NCI-H226 (cell line): ENCODE results near the gene COA8.
A peak's percentile ranks its signal among the peaks of the same experiment; 100 is the strongest.

Experiments used
- DNase-seq: peaks from one replicate; pipeline ENCODE4 v3.0.0-alpha.2; 2015

Gene COA8

DNA sequence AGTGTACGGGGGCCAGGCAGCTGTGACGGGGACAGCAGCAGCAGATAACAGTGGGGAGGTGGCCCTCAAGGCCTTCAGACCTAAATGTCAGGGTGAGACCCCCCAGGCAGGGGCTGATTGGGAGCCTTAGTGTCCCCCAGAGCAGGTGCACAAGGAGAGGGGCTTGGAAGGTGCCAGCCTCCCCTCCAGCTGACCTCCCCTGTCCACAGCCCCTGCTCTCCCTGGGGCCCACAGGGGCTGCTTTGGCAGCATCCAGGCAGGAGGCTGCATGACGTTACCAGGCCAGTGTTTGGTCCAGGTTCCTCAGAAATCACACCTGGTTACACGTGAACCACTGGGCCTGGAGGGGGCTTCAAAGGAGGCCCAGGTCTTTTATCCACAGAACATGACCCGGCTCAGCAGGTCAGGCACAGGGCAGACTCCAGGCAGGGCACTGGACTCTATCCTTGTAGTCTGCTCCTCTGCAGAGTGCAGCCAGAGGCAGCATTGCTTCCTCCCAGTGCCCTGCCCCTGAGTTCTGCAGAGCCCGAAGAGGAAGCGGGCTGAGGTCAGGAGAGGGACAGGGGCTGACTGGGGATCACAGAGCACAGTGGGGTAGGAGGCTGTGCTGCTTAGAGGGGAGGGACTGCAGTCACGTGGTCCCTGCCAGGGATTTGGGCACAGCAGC lies 36.4 kb upstream of the COA8 start:
- no peak for DNase-seq

DNA sequence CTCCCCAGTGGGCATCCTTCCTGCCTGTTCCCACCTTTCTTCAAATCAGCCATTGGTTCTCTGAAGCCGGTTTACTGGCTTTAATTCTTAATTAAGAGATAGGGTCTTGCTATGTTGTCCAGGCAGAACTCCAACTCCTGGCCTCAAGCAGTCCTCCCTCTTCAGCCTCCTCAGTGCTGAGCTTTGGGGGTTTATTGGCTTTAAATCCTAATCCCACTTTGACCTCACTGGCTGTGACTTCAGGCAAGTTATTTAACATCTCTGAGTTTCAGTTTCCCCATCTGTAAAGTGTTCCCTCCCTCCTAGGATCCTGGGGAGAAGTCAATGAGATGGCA lies 35.9 kb upstream of the COA8 start:
- no peak for DNase-seq

DNA sequence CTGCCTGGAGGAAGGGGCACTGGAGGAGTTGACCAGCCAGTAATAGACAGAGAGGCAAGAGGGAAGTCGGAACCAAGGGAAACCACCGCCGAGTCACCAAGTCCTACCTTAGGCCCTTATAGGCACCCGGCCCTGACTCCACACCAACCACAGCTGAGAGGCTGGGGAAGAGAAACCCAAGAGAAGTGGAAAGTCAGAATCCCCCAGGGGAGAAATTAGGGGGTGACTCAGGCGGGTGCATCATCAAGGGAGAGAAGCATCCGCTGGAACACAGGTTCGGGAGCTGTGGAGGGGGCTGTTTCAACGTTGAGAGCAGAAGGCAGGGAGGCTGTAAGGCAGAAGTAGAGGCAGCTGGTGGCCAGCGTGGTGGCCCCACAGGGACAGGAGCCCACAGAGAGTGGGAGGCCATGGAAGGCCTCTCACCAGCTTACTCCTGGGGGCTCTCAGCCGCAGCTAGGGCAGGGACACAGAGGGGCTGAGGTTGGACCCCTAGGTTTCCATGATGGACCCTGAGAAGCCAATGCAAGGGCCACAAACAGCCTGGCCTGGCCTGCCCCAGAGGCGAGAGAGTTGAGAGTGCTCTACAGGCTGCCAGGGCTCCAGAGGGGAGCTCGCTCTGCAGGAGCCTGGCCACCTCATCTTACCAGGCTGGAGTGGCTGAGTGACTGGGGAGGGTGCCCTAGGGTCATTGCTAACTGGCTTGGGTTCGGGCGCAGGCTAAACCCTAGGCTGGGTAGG lies 35.2 kb upstream of the COA8 start:
- no peak for DNase-seq

DNA sequence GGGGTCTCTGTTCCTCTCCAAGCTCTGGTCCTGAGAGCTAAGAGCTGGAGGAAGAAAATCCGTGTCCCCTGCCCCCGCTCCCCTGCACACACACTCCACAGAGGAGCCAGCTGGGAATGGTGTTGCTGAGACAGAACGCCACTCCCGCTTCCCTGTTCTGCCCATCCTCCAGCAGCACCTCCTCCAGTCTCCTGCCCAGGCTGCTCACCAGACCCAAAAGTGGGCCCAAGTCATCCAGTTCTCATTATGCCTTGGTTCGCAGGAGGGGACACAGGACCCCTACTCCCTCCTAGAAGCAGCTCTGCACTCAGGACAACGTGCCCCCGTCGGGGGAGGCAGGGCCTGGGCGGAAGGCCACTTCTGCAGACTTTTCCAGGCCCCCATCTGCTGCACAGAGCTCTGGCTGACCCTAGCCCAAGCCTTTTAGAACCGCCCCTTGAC lies 34.6 kb upstream of the COA8 start:
- DNase-seq, result no peak

- DNase-seq, result peak; percentile 64
Measured at GRCh38 chr14:103528587-103529382, 34.0 kb upstream of the COA8 start, which contains the start of gene TRMT61A. TRMT61A (plus strand) TSS chr14:103529196; CDS start chr14:103529979, 783 bp downstream.

- no peak for DNase-seq
Measured at GRCh38 chr14:103529383-103530365, 33.1 kb upstream of the COA8 start.

DNA sequence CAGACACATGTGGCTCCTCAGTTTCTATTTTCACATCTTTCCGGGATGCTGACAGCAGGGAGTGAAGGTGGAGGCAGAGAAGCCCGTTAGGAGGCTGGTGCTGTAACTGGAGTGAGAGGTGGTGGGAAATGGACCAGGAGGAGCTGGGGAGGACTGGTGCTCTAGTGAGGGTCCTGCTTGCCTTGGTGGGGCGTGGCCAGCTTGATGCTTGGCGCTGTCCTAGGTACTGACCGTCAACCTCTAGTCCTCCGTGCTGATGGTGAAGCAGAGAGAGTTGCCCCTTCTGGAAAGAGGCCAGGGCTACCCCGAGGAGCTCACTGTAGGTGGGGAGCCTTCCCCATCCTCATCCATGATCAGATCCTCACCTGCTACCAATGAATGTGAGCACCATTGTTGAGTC lies 32.4 kb upstream of the COA8 start:
- DNase-seq, result no peak

DNA sequence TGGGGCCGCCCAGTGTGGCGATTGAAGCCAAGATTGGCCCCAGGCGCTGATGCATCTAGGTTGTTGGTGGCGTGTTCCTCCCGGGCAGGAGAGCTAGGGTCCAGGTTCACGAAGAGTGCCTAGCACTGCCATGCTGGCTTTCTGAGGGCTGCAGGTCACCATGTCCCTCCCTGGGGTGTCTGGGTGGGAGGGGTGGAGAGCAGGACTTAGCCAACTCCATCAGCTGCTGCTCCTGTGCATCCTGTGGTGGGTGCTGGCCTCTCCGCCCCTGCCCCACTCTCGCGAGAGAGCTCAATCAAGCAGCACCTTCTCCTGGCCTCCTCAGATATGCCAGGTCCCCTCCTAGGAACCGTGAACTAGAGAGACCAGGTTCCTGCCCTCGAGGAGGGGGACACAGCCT lies 31.9 kb upstream of the COA8 start:
- no peak for DNase-seq

DNA sequence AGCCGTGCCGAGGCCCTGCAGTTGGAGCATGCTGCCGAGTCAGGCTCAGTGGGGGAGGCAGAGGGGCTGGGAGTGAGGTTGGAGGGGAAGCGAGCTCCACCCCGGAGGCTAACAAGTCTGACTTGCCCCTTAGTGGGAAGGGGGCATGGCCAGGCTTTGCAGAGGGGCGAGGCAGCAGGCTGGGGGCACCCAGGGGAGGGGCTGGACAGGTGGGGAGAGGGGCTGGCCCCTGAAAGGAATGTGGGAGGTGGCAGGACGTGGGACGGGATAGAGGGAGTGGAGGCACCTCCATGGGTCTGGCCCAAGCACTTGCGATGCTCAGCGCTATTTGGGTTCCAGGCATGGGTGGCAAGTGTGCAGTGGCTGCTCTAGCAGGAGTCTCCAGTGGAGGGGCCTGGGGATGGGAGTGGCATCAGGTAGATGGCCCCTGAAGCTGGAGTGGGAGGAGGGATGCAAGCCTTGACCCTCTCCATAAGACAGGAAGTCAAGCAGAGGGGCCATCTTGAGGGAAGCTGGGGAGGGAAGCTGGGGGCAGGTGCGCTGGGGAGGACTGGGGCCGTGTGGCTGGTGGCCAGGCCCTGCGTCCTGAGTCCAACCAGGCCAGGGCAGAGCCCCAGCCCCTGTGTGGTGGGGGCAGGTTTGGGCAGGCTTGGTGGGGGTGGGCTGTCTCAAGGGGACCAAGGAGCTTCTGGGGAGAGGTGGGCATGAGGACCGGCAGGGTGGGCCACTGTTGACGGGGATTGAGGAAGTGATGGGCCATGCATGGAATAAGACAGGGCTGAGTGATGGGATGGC lies 31.1 kb upstream of the COA8 start:
- no peak for DNase-seq

DNA sequence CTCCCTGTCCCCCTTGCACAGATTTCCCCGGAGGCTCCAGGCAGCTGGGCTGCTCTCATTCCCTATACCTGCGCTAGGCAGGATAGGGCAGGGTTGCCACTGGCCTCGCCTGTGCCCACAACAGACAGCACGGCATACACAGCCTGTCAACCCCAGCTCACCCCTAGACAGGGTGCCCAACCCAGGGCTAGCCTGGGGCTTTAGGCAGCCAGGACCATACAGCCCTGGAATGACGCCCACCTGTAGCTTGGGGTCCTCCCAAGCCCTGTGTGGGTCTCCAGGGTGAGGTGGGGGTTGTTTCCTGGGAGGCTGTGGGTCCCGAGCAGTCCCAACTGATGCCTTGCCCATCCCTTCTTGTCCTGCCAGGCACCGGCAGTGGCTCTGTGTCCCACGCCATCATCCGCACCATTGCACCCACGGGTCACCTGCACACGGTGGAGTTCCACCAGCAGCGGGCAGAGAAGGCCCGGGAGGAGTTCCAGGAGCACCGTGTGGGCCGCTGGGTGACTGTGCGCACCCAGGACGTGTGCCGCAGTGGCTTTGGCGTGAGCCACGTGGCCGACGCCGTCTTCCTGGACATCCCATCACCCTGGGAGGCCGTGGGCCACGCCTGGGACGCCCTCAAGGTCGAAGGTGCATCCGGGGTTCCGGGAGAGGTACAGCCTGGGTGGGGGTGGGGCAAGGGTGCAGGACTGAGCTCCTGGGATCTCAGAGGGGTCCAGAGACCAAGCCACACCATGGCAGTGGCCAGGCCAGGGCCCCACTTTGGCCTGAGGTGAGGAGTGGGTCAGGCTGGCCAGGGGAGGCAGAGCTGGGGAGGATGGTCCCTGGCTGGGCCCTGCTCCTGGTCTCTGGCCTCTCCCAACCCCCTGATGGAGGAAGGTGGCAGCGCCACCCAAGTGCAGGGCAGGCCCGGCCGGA lies 30.3 kb upstream of the COA8 start:
- DNase-seq, result no peak

DNA sequence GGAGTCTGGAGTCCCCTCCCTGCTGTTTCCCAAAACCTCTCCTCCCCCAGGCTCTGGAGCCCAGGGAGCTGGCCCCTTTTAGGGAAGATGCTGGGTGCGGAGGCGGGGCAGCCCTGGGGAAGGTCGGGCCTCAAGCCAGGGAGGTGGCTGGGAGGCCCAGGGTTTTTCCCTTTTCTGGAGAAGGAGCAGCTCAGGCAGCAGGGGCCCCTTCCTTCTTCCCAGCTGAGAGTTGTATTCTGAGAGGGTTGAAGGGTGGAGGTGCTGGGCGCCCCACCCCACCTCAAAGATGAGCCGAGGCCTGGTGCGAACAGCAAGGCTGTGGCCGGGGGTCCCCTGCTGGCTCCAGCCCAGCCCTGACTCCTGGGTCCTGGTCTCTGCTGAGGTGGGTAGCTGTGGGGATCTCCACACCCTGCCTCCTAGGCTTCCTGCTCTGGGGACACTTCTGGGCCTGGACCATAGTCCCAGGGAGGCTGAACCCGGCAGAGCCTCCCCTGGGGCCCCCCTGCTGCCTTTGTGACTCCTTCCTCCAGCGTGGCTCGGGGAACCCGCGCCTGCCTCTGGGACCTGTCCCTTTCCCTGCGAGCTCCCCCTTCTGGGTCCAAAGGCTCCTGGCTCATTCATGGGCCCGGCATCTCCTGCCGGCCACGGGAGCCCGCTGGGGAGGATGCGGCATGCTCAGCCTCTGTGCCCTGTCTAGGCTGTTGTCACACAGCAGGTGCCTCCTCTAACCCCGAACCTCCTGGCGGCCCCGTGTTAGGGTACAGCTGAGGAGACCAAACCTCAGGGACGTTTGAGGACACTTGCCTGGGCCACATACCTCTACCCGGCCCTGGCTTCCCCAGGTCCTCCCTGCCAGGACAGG lies 29.4 kb upstream of the COA8 start:
- DNase-seq, result no peak

- no peak for DNase-seq
Measured at GRCh38 chr14:103533999-103534575, 28.7 kb upstream of the COA8 start.

GRCh38 chr14:103534576-103535061 lies 28.1 kb upstream of the COA8 start:
- no peak for DNase-seq

GRCh38 chr14:103535081-103535890 lies 27.5 kb upstream of the COA8 start:
- DNase-seq, result no peak

- no peak for DNase-seq
Measured at GRCh38 chr14:103535891-103536565, 26.7 kb upstream of the COA8 start.

- DNase-seq, result no peak
Measured at GRCh38 chr14:103536693-103537092, 26.1 kb upstream of the COA8 start.

DNA sequence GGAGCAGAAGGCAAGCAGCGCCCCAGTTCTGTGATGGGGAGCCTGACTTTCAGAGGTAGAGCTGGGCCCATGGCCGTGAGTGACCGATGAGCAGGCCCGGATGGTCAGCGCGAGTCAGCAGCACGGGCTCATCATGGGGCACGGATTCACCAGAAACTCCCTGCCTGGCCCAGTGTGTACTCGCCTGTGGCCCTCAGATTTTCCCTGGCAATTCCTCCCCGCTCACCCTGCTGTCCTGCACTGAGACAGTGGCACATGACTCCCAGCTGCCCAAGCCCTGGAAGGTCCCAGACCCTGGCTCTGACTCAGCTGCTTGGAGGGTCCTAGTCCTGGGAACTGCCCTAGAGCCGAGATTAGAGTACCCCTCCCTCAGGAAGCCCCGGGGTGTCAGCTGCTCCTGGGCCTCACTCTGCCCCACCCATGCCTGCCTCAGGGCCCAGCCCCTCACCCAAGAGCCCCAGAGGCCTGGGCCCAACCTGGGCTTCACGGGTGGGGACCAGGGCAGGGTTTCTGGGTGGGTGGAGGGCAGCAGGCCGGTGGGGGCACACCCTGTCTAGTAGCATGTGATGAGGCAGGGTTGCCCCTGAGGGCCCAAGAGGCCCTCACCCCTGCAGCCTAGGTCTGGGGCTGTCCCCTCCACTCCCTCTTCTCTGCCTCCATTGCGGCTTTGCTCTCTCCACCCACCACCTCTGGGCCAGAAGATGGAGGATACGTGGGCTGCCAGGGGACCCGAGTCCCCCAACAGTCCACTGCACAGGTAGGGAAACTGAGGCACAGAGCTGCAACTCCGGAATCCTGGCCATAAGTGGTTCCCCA lies 25.4 kb upstream of the COA8 start:
- DNase-seq, result no peak
